ENCODE results near the gene TRPM3. TPM values are rescaled to one million over a fixed set of nuclear protein-coding genes. Genes with fewer than 3 reads are reported as not detected.

Gene TRPM3
- total and polyA plus RNA-seq, 9 of the 15 experiments (the other 6 are each of a cell fraction or from before 2014, with no cell fraction given), result 0.04 TPM; not detected in 8

GRCh38 chr9:70554881-70555280 lies 566.5 kb downstream of the TRPM3 start:
- no peak overlapping the region for H3K9ac ChIP-seq (ENCODE audit: insufficient read depth in 1 of 2, low read depth in 2 of 2, low read length in 2 of 2)
- no peak for FAIRE-seq
- H3K4me3 ChIP-seq, result no peak overlapping the region

More at GRCh38 chr9:70554881-70555280, 566.5 kb downstream of the TRPM3 start:
- TF ChIP-seq ZNF41 (CRISPR knock-in tag; conservative IDR thresholded peaks at IDR 0.05) (no peak), SMAD4 (CRISPR knock-in tag; conservative IDR thresholded peaks at IDR 0.05) (no peak), ZNF253 (CRISPR knock-in tag; conservative IDR thresholded peaks at IDR 0.05) (no peak), MED1 (CRISPR knock-in tag; IDR thresholded peaks at IDR 0.05; ENCODE audit: borderline replicate concordance) (no peak), BCLAF1 (IDR thresholded peaks at IDR 0.05; ENCODE audit: borderline replicate concordance in 1 of 2, control insufficient read depth in 1 of 2, low read depth in 2 of 2, low read length in 1 of 2) (no peak), RBM39 (optimal IDR thresholded peaks at IDR 0.05; ENCODE audit: low read depth, low read length) (no peak), KAT7 (CRISPR knock-in tag; IDR thresholded peaks at IDR 0.05; ENCODE audit: borderline replicate concordance) (no peak), SLC30A9 (CRISPR knock-in tag; IDR thresholded peaks at IDR 0.05) (no peak), C11orf30 (IDR thresholded peaks at IDR 0.05; ENCODE audit: low read depth) (no peak), SP2 (IDR thresholded peaks at IDR 0.05; ENCODE audit: extremely low read depth, low read depth, low read length, poor library complexity, severe bottlenecking) (no peak), NELFE (IDR thresholded peaks at IDR 0.05; ENCODE audit: insufficient read depth, insufficient read length) (no peak), ZNF274 (IDR thresholded peaks at IDR 0.05; ENCODE audit: borderline replicate concordance, low read depth, low read length) (no peak), ZNF449 (CRISPR knock-in tag; IDR thresholded peaks at IDR 0.05) (no peak), ZC3H4 (CRISPR knock-in tag; IDR thresholded peaks at IDR 0.05; ENCODE audit: borderline replicate concordance) (no peak), PCBP2 (IDR thresholded peaks at IDR 0.05; ENCODE audit: low read depth, low read length, poor library complexity, severe bottlenecking) (no peak), NFYB (IDR thresholded peaks at IDR 0.05; ENCODE audit: extremely low read depth, insufficient read length) (no peak)
- TF ChIP-seq, protein P1, sequence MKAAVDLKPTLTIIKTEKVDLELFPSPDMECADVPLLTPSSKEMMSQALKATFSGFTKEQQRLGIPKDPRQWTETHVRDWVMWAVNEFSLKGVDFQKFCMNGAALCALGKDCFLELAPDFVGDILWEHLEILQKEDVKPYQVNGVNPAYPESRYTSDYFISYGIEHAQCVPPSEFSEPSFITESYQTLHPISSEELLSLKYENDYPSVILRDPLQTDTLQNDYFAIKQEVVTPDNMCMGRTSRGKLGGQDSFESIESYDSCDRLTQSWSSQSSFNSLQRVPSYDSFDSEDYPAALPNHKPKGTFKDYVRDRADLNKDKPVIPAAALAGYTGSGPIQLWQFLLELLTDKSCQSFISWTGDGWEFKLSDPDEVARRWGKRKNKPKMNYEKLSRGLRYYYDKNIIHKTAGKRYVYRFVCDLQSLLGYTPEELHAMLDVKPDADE (conservative IDR thresholded peaks at IDR 0.05; ENCODE audit: control insufficient read depth, low read depth, low read length), result no peak
- Histone ChIP-seq H3K4me2 (ENCODE audit: insufficient read depth, low read length) (no peak overlapping the region), H3K4me1 (replicated peaks in 1 of 2; ENCODE audit: control insufficient read depth in 2 of 2, insufficient read depth in 2 of 2, low read length in 2 of 2) (no peaks in the 10 kb centered on the region), H4K20me1 (replicated peaks; ENCODE audit: control insufficient read depth, insufficient read depth, low read length) (no peaks in the 10 kb centered on the region), H3K9me3 (replicated peaks; ENCODE audit: control insufficient read depth, insufficient read depth, low read depth, low read length) (no peaks in the 10 kb centered on the region), H3K36me3 (ENCODE audit: control insufficient read depth, insufficient read depth, low read length) (no peaks in the 10 kb centered on the region), H3K27ac (ENCODE audit: extremely low read depth, low read depth, low read length) (no peak overlapping the region), H3K79me2 (ENCODE audit: control insufficient read depth, insufficient read depth, low read length) (no peaks in the 10 kb centered on the region), H3K9me1 (ENCODE audit: control insufficient read depth, insufficient read depth, low read length) (no peaks in the 10 kb centered on the region), H3K27me3 (ENCODE audit: control insufficient read depth in 2 of 2, insufficient read depth in 2 of 2, low read length in 2 of 2) (peaks cover 0 to 7% of the 10 kb centered on the region in 2 experiments; a peak in 2 of 5 replicates), H2AFZ (ENCODE audit: low read depth, low read length) (no peak overlapping the region)
- ChIA-PET CTCF (ENCODE audit: low intra/inter-chr PET ratio) (no interaction called here), POLR2A (no interaction called here)
- ATAC-seq (no peak), DNase-seq (ENCODE audit: extremely low read depth in 1 of 4, low spot score in 3 of 4) (no peak)
- 25% methylated on average over 2 of the region's 2 CpGs for WGBS (ENCODE audit: insufficient coverage, low coverage, missing lambda C conversion rate)
- intact Hi-C loops (cut with micrococcal nuclease) (no loop called here), in situ Hi-C loops (cut with MboI) (no loop called here)
- BruUV-seq (replicated peaks), result no TSS peak

Data from K562 (cell line).